ENCODE data around the gene HOXC13. TPM values are rescaled to one million over a fixed set of nuclear protein-coding genes. Genes with fewer than 3 reads are reported as not detected.

Gene HOXC13
- total and polyA plus RNA-seq, 2 experiments from 2014 or later = 0.10 TPM; not detected in 1

DNA sequence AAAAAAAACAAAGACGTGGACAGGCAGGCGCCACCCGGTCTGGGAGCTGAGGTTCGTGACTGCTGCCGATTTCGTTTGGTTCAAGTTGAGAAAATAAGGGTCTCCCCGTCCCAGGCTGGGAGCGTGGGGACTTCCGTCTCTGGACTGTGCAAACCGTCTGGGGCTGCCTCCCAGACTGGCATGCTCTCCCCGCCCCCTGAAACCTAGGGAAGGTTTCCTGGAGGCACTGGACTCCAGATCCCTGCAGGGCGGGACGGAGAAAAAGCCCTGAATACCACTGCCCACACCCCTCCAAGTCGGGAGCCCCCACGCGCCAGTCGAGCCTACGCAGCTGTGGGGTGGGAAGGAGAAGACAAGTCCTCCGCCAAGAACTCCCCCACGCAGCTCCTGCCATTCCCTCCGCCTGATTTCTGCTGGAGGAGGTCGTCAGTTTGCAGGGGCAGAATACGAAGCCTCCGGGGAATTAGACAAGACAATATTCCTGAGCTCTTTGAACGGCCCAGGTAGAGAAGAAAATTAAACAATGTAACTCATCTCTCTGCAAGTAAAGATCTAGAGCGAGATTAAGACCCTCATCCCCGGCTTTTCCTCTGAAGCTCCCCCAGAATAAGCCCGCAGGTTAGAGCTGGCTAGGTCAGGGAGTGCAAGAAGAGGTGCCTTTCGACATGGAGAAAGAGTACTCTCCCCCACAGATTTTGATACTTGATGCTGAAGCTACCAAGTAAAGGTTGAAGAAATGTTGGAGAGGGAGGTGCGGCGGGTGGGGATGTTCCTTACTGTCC lies 10.4 kb upstream of the HOXC13 start:
- ATAC-seq = peak; percentile 39
- H3K27ac Mint-ChIP-seq = no peak overlapping the region

More for the DNA sequence above, 10.4 kb upstream of the HOXC13 start:
- TF ChIP-seq STAT1 (IDR thresholded peaks at IDR 0.05; ENCODE audit: unreplicated experiment) (no peak), ZNF114 (CRISPR knock-in tag; IDR thresholded peaks at IDR 0.05) (no peak), EZH2phosphoT487 (IDR thresholded peaks at IDR 0.05; ENCODE audit: unreplicated experiment) (peak; percentile 83), EZH2 (IDR thresholded peaks at IDR 0.05; ENCODE audit: low read depth, unreplicated experiment) (peak; percentile 95), ZNF331 (CRISPR knock-in tag; IDR thresholded peaks at IDR 0.05; ENCODE audit: low read depth) (no peak), POLR2AphosphoS5 (IDR thresholded peaks at IDR 0.05; ENCODE audit: low read depth) (no peak), NANOG (IDR thresholded peaks at IDR 0.05; ENCODE audit: borderline replicate concordance) (no peak), CREB1 (CRISPR knock-in tag; IDR thresholded peaks at IDR 0.05; ENCODE audit: low read depth) (no peak), JUNB (IDR thresholded peaks at IDR 0.05; ENCODE audit: unreplicated experiment) (no peak)
- TF ChIP-seq, protein P1, sequence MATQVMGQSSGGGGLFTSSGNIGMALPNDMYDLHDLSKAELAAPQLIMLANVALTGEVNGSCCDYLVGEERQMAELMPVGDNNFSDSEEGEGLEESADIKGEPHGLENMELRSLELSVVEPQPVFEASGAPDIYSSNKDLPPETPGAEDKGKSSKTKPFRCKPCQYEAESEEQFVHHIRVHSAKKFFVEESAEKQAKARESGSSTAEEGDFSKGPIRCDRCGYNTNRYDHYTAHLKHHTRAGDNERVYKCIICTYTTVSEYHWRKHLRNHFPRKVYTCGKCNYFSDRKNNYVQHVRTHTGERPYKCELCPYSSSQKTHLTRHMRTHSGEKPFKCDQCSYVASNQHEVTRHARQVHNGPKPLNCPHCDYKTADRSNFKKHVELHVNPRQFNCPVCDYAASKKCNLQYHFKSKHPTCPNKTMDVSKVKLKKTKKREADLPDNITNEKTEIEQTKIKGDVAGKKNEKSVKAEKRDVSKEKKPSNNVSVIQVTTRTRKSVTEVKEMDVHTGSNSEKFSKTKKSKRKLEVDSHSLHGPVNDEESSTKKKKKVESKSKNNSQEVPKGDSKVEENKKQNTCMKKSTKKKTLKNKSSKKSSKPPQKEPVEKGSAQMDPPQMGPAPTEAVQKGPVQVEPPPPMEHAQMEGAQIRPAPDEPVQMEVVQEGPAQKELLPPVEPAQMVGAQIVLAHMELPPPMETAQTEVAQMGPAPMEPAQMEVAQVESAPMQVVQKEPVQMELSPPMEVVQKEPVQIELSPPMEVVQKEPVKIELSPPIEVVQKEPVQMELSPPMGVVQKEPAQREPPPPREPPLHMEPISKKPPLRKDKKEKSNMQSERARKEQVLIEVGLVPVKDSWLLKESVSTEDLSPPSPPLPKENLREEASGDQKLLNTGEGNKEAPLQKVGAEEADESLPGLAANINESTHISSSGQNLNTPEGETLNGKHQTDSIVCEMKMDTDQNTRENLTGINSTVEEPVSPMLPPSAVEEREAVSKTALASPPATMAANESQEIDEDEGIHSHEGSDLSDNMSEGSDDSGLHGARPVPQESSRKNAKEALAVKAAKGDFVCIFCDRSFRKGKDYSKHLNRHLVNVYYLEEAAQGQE (IDR thresholded peaks at IDR 0.05; ENCODE audit: unreplicated experiment) = no peak
- TF ChIP-seq, protein P2, sequence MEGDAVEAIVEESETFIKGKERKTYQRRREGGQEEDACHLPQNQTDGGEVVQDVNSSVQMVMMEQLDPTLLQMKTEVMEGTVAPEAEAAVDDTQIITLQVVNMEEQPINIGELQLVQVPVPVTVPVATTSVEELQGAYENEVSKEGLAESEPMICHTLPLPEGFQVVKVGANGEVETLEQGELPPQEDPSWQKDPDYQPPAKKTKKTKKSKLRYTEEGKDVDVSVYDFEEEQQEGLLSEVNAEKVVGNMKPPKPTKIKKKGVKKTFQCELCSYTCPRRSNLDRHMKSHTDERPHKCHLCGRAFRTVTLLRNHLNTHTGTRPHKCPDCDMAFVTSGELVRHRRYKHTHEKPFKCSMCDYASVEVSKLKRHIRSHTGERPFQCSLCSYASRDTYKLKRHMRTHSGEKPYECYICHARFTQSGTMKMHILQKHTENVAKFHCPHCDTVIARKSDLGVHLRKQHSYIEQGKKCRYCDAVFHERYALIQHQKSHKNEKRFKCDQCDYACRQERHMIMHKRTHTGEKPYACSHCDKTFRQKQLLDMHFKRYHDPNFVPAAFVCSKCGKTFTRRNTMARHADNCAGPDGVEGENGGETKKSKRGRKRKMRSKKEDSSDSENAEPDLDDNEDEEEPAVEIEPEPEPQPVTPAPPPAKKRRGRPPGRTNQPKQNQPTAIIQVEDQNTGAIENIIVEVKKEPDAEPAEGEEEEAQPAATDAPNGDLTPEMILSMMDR (conservative IDR thresholded peaks at IDR 0.05; ENCODE audit: low read depth in 2 of 2) = no peak
- TF ChIP-seq, protein P3, sequence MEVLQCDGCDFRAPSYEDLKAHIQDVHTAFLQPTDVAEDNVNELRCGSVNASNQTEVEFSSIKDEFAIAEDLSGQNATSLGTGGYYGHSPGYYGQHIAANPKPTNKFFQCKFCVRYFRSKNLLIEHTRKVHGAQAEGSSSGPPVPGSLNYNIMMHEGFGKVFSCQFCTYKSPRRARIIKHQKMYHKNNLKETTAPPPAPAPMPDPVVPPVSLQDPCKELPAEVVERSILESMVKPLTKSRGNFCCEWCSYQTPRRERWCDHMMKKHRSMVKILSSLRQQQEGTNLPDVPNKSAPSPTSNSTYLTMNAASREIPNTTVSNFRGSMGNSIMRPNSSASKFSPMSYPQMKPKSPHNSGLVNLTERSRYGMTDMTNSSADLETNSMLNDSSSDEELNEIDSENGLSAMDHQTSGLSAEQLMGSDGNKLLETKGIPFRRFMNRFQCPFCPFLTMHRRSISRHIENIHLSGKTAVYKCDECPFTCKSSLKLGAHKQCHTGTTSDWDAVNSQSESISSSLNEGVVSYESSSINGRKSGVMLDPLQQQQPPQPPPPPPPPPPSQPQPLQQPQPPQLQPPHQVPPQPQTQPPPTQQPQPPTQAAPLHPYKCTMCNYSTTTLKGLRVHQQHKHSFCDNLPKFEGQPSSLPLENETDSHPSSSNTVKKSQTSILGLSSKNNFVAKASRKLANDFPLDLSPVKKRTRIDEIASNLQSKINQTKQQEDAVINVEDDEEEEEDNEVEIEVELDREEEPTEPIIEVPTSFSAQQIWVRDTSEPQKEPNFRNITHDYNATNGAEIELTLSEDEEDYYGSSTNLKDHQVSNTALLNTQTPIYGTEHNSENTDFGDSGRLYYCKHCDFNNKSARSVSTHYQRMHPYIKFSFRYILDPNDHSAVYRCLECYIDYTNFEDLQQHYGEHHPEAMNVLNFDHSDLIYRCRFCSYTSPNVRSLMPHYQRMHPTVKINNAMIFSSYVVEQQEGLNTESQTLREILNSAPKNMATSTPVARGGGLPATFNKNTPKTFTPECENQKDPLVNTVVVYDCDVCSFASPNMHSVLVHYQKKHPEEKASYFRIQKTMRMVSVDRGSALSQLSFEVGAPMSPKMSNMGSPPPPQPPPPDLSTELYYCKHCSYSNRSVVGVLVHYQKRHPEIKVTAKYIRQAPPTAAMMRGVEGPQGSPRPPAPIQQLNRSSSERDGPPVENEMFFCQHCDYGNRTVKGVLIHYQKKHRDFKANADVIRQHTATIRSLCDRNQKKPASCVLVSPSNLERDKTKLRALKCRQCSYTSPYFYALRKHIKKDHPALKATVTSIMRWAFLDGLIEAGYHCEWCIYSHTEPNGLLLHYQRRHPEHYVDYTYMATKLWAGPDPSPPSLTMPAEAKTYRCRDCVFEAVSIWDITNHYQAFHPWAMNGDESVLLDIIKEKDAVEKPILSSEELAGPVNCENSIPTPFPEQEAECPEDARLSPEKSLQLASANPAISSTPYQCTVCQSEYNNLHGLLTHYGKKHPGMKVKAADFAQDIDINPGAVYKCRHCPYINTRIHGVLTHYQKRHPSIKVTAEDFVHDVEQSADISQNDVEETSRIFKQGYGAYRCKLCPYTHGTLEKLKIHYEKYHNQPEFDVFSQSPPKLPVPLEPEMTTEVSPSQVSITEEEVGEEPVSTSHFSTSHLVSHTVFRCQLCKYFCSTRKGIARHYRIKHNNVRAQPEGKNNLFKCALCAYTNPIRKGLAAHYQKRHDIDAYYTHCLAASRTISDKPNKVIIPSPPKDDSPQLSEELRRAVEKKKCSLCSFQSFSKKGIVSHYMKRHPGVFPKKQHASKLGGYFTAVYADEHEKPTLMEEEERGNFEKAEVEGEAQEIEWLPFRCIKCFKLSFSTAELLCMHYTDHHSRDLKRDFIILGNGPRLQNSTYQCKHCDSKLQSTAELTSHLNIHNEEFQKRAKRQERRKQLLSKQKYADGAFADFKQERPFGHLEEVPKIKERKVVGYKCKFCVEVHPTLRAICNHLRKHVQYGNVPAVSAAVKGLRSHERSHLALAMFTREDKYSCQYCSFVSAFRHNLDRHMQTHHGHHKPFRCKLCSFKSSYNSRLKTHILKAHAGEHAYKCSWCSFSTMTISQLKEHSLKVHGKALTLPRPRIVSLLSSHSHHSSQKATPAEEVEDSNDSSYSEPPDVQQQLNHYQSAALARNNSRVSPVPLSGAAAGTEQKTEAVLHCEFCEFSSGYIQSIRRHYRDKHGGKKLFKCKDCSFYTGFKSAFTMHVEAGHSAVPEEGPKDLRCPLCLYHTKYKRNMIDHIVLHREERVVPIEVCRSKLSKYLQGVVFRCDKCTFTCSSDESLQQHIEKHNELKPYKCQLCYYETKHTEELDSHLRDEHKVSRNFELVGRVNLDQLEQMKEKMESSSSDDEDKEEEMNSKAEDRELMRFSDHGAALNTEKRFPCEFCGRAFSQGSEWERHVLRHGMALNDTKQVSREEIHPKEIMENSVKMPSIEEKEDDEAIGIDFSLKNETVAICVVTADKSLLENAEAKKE (CRISPR knock-in tag; IDR thresholded peaks at IDR 0.05) = no peak
- TF ChIP-seq, protein P4, sequence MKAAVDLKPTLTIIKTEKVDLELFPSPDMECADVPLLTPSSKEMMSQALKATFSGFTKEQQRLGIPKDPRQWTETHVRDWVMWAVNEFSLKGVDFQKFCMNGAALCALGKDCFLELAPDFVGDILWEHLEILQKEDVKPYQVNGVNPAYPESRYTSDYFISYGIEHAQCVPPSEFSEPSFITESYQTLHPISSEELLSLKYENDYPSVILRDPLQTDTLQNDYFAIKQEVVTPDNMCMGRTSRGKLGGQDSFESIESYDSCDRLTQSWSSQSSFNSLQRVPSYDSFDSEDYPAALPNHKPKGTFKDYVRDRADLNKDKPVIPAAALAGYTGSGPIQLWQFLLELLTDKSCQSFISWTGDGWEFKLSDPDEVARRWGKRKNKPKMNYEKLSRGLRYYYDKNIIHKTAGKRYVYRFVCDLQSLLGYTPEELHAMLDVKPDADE (IDR thresholded peaks at IDR 0.05) = no peak
- H2AFZ ChIP-seq = no peak overlapping the region
- peak overlapping the region; percentile 66 for H3K4me2 ChIP-seq
- H3K4me1 ChIP-seq (ENCODE audit: insufficient read depth) = peaks cover 7% of the 10 kb centered on the region; the same call in 1 of the 2 replicates
- H3K27me3 Mint-ChIP-seq (ENCODE audit: insufficient read depth, low read depth, poor library complexity) = peaks cover 100% of the 10 kb centered on the region
- peak overlapping the region; percentile 36 for H3K4me3 ChIP-seq
- H3K9me3 Mint-ChIP-seq = no peaks in the 10 kb centered on the region; the same call in 2 of the 3 replicates
- peaks cover 19% of the 10 kb centered on the region for H3F3A ChIP-seq (replicated peaks; ENCODE audit: low read depth)
- H3K27ac ChIP-seq (ENCODE audit: low read depth) = no peak overlapping the region
- DNase-seq (ENCODE audit: low spot score) = peak; percentile 24
- no peaks in the 10 kb centered on the region for H3K79me2 ChIP-seq (replicated peaks; ENCODE audit: insufficient read depth)
- H3K36me3 ChIP-seq (ENCODE audit: insufficient read depth) = no peaks in the 10 kb centered on the region
- H3K27me3 ChIP-seq (ENCODE audit: insufficient read depth) = peaks cover 100% of the 10 kb centered on the region
- no peaks in the 10 kb centered on the region for H3K36me3 Mint-ChIP-seq (ENCODE audit: low read depth)
- peaks cover 37% of the 10 kb centered on the region for H4K20me1 ChIP-seq (replicated peaks; ENCODE audit: insufficient read depth)
- H3K4me1 Mint-ChIP-seq = peaks cover 18% of the 10 kb centered on the region
- no peaks in the 10 kb centered on the region for H3K9me2 ChIP-seq (ENCODE audit: insufficient read depth)
- H3K4me3 Mint-ChIP-seq = no peak overlapping the region; the same call in 2 of the 3 replicates

Data from GM23338 (cell line).